NB4 (cell line): ENCODE results near the gene FAM171A1.

ENCODE experiments used
- CTCF ChIP-seq: IDR thresholded peaks from one replicate; pipeline ENCODE4 v1.5.1; 2012; ENCODE audit warnings: low read depth, low read length
- MYC ChIP-seq: IDR thresholded peaks from 2 replicates; pipeline ENCODE4 v1.6.1; 2011; ENCODE audit warnings: low read depth, low read length

- no peak for TF ChIP-seq CTCF
- TF ChIP-seq MYC, result no peak
Observed at GRCh38 chr10:15352201-15352600, 18.9 kb downstream of the FAM171A1 start.
